K562 (cell line): ENCODE data around the gene NCAPG2. TPM values are rescaled to one million over a fixed set of nuclear protein-coding genes. Genes with fewer than 3 reads are reported as not detected.

ENCODE experiments used
- ATAC-seq: fragments of 200-7000 bp; cut with Tn5 transposase; 3 replicates; pipeline ENCODE4 v1.9.1; 2020; ENCODE audit warnings: moderate library complexity
- BruUV-seq: library from RNA; stranded (reverse); fragments of 400-500 nt; replicated peaks from 2 replicates; lab custom pipeline; 2021; lab: Mats Ljungman, UMichigan
- CTCF ChIA-PET: fragments of 300-600 bp; formaldehyde crosslinking; extraction: SDS; loops from one replicate; lab custom pipeline; 2021; ENCODE audit warnings: low intra/inter-chr PET ratio; lab: Yijun Ruan, JAX
- POLR2A ChIA-PET: fragments of 300-600, 350-650 bp; sonication (Branson Sonifier 250); formaldehyde crosslinking; extraction: SDS; loops from one replicate; lab custom pipeline; 2021; ENCODE audit warnings: antibody characterized with exemption, inconsistent platforms; lab: Yijun Ruan, JAX
- DNase-seq, 4 experiments: peaks; one replicate each; pipeline versions ENCODE4 v3.0.0 to v3.0.0-alpha.2; 2011 to 2018; ENCODE audit warnings: low spot score in 3 of 4, mixed read lengths in 3 of 4; ENCODE audit errors: extremely low read depth in 1 of 4
- FAIRE-seq: peaks from 2 replicates; lab custom pipeline; 2011; peaks lifted over from hg19 to GRCh38; lab: Jason Lieb, UNC
- H2AFZ ChIP-seq: 2 replicates; pipeline ENCODE4 v1.6.0; 2011; ENCODE audit warnings: low read depth, low read length, control low read depth, inconsistent platforms
- H3K27ac ChIP-seq: fragments of 200-600 bp; 3 replicates; pipeline ENCODE4 v1.8.0; 2011; ENCODE audit warnings: low read depth, mild to moderate bottlenecking, control low read depth, inconsistent platforms, low read length, moderate library complexity, mixed read lengths; ENCODE audit errors: extremely low read depth
- H3K27me3 ChIP-seq, 2 experiments: fragments of 300-600 bp in 1 of 2; 2 replicates in 1 of 2; 3 replicates in 1 of 2; pipeline versions ENCODE4 v1.6.0 to v1.8.0; 2011; ENCODE audit warnings: inconsistent platforms in 2 of 2, low read length in 2 of 2, mild to moderate bottlenecking in 1 of 2, mixed read lengths in 1 of 2, moderate library complexity in 1 of 2; ENCODE audit not compliant: control insufficient read depth in 2 of 2, insufficient read depth in 2 of 2
- H3K36me3 ChIP-seq: fragments of 300-600 bp; 3 replicates; pipeline ENCODE4 v1.8.0; 2011; ENCODE audit warnings: mild to moderate bottlenecking, low read length, inconsistent platforms; ENCODE audit not compliant: control insufficient read depth, insufficient read depth
- H3K4me1 ChIP-seq, 2 experiments: fragments of 200-600 bp in 1 of 2; replicated peaks in 1 of 2; 2 replicates in 1 of 2; 3 replicates in 1 of 2; pipeline versions ENCODE4 v1.5.1 to v1.8.0; 2011; ENCODE audit warnings: inconsistent platforms in 2 of 2, low read length in 2 of 2, mild to moderate bottlenecking in 1 of 2, mixed read lengths in 1 of 2, moderate library complexity in 1 of 2; ENCODE audit not compliant: control insufficient read depth in 2 of 2, insufficient read depth in 2 of 2
- H3K4me2 ChIP-seq: 2 replicates; pipeline ENCODE4 v1.6.1; 2011; ENCODE audit warnings: low read length, control low read depth, inconsistent platforms, mixed read lengths; ENCODE audit not compliant: insufficient read depth
- H3K4me3 ChIP-seq: fragments of 200-600 bp; sonication (generic), shearing (Covaris generic); 2 replicates; pipeline ENCODE4 v1.5.1; 2016; ENCODE audit warnings: control low read depth, inconsistent platforms
- H3K79me2 ChIP-seq: fragments of 200-600 bp; 3 replicates; pipeline ENCODE4 v1.8.0; 2011; ENCODE audit warnings: low read length, inconsistent platforms; ENCODE audit not compliant: control insufficient read depth, insufficient read depth
- H3K9ac ChIP-seq, 2 experiments: 2 replicates each; pipeline versions ENCODE4 v1.6.0 to v1.6.1; 2011; ENCODE audit warnings: low read depth in 2 of 2, low read length in 2 of 2, control low read depth in 1 of 2, inconsistent platforms in 1 of 2, mild to moderate bottlenecking in 1 of 2, mixed read lengths in 1 of 2; ENCODE audit not compliant: insufficient read depth in 1 of 2
- H3K9me1 ChIP-seq: one replicate; pipeline ENCODE4 v1.6.0; 2011; ENCODE audit warnings: inconsistent platforms, mild to moderate bottlenecking, low read length, moderate library complexity; ENCODE audit not compliant: control insufficient read depth, insufficient read depth
- H3K9me3 ChIP-seq: replicated peaks from 2 replicates; pipeline ENCODE4 v1.5.1; 2011; ENCODE audit warnings: low read depth, low read length, inconsistent platforms; ENCODE audit not compliant: control insufficient read depth, insufficient read depth
- H4K20me1 ChIP-seq: replicated peaks from 2 replicates; pipeline ENCODE4 v1.6.1; 2011; ENCODE audit warnings: low read length, inconsistent platforms, mixed read lengths; ENCODE audit not compliant: control insufficient read depth, insufficient read depth
- BACH1 ChIP-seq: fragments of 200-800 bp; sonication (Bioruptor generic); IDR thresholded peaks from 2 replicates; pipeline ENCODE4 v1.6.1; 2016; ENCODE audit warnings: missing genetic modification characterization, missing compliant biosample characterization
- CCNT2 ChIP-seq: IDR thresholded peaks from 2 replicates; pipeline ENCODE4 v1.6.1; 2011; ENCODE audit warnings: borderline replicate concordance, low read depth, mild to moderate bottlenecking, moderate library complexity, mixed read lengths, low read length; ENCODE audit not compliant: insufficient read length; ENCODE audit errors: extremely low read depth
- ESRRB ChIP-seq: fragments of 250-450 bp; sonication (Bioruptor Pico); IDR thresholded peaks from 2 replicates; pipeline ENCODE4 v1.5.0; 2020; ENCODE audit warnings: mild to moderate bottlenecking, moderate library complexity, borderline replicate concordance
- ETV6 ChIP-seq, 3 experiments: fragments of 150-350 bp in 1 of 3; sonication (generic) in 1 of 3; formaldehyde crosslinking in 1 of 3; IDR thresholded peaks; 2 replicates each; pipeline versions ENCODE4 v1.6.1 to v1.8.0; 2014 to 2022; ENCODE audit warnings: borderline replicate concordance in 2 of 3, low read depth in 2 of 3, antibody characterized with exemption in 1 of 3, low read length in 1 of 3, mild to moderate bottlenecking in 1 of 3, missing genetic modification reagents in 1 of 3
- GABPB2 ChIP-seq: fragments of 250-450 bp; sonication (Bioruptor Pico); conservative IDR thresholded peaks from 2 replicates; pipeline ENCODE4 v1.5.1; 2021; ENCODE audit warnings: mild to moderate bottlenecking
- IRF1 ChIP-seq: sonication (generic); formaldehyde crosslinking; IDR thresholded peaks from 2 replicates; pipeline ENCODE4 v1.8.0; 2022; ENCODE audit warnings: missing genetic modification reagents, mild to moderate bottlenecking, borderline replicate concordance
- NFATC3 ChIP-seq: fragments of 450-650 bp; IDR thresholded peaks from 2 replicates; pipeline ENCODE4 v1.6.1; 2017; ENCODE audit warnings: mild to moderate bottlenecking
- RBM22 ChIP-seq: fragments of 200-400 bp; formaldehyde crosslinking; IDR thresholded peaks from 2 replicates; pipeline ENCODE4 v1.6.1; 2018; ENCODE audit warnings: low read length, low read depth; ENCODE audit not compliant: poor library complexity, severe bottlenecking
- TCFL5 ChIP-seq: fragments of 250-450 bp; sonication (Bioruptor Pico); conservative IDR thresholded peaks from 2 replicates; pipeline ENCODE4 v1.6.1; 2021; ENCODE audit warnings: mild to moderate bottlenecking, moderate library complexity, matching md5 sums
- XRCC5 ChIP-seq: fragments of 200-400 bp; formaldehyde crosslinking; IDR thresholded peaks from 2 replicates; pipeline ENCODE4 v1.6.1; 2017; ENCODE audit warnings: low read depth, mild to moderate bottlenecking, low read length
- ZC3H4 ChIP-seq: sonication (generic); formaldehyde crosslinking; IDR thresholded peaks from 2 replicates; pipeline ENCODE4 v1.9.0; 2021; ENCODE audit warnings: missing genetic modification reagents, borderline replicate concordance
- ZNF134 ChIP-seq: fragments of 250-450 bp; sonication (Bioruptor Pico); conservative IDR thresholded peaks from 2 replicates; pipeline ENCODE4 v1.4.0; 2020
- ZNF175 ChIP-seq: fragments of 200-800 bp; sonication (Bioruptor generic); IDR thresholded peaks from 2 replicates; pipeline ENCODE4 v1.6.1; 2016; ENCODE audit warnings: low read depth, mild to moderate bottlenecking, missing genetic modification characterization, missing compliant biosample characterization
- ZNF263 ChIP-seq: sonication (generic); formaldehyde crosslinking; IDR thresholded peaks from 2 replicates; pipeline ENCODE4 v1.8.0; 2022; ENCODE audit warnings: mild to moderate bottlenecking, missing genetic modification reagents, borderline replicate concordance
- ZNF324 ChIP-seq: fragments of 250-450 bp; sonication (Bioruptor Pico); IDR thresholded peaks from 2 replicates; pipeline ENCODE4 v1.4.0; 2020; ENCODE audit warnings: mild to moderate bottlenecking
- ZNF778 ChIP-seq: fragments of 450-650 bp; formaldehyde crosslinking; IDR thresholded peaks from 2 replicates; pipeline ENCODE4 v1.4.0; 2020; ENCODE audit warnings: mild to moderate bottlenecking, moderate library complexity
- ZSCAN29 ChIP-seq: fragments of 450-650 bp; IDR thresholded peaks from 2 replicates; pipeline ENCODE4 v1.6.1; 2017
- WGBS: fragments of 100-300 bp; shearing (Covaris generic); methylation state at CpG from one replicate; pipeline ENCODE4 v1.1.6; 2016; ENCODE audit warnings: low coverage, mixed read lengths; ENCODE audit not compliant: insufficient coverage; ENCODE audit errors: missing lambda C conversion rate; 5-methylcytosine and 5-hydroxymethylcytosine counted together
- in situ Hi-C: fragments of 300-500 bp; cut with MboI; formaldehyde crosslinking; loops from 4 replicates; pipeline ENCODE4 v1.15.0; 2018; ENCODE audit warnings: inconsistent platforms, mixed read lengths
- intact Hi-C: fragments of 100-400 bp; cut with micrococcal nuclease; formaldehyde crosslinking; loops from 2 replicates; pipeline ENCODE4 v1.14.2; 2022
- polyA plus RNA-seq, 8 experiments: library from polyadenylated mRNA; depleted of rRNA in 4 of 8; stranded (reverse) in 5 of 8; unstranded in 3 of 8; fragments of >200 nt; fragmentation: Nextera tagmentation in 2 of 8; fragmentation: Illumina TruSeq in 1 of 8; extraction: Ambion mirVana in 2 of 8; extraction: Trizol in 1 of 8; gene quantifications; 2 replicates each; pipeline versions ENCODE4 v1.2.1 to v1.2.3, GENCODE V29; 2011 to 2014; ENCODE audit warnings: inconsistent platforms in 1 of 8, missing spikeins in 1 of 8
- total RNA-seq, 7 experiments: library from RNA; depleted of rRNA in 6 of 7; stranded (reverse); fragments of >200 nt in 6 of 7; fragmentation: Illumina TruSeq in 2 of 7; extraction: Trizol in 2 of 7; gene quantifications; 2 replicates each; pipeline versions ENCODE4 v1.2.1 to v1.2.3, GENCODE V29; 2011 to 2021; ENCODE audit warnings: low replicate concordance in 1 of 7

The NCAPG2 gene
- total and polyA plus RNA-seq, 9 of the 15 experiments (the other 6 are each of a cell fraction or from before 2014, with no cell fraction given) = 21.5 to 127 (median 86.1) TPM

DNA sequence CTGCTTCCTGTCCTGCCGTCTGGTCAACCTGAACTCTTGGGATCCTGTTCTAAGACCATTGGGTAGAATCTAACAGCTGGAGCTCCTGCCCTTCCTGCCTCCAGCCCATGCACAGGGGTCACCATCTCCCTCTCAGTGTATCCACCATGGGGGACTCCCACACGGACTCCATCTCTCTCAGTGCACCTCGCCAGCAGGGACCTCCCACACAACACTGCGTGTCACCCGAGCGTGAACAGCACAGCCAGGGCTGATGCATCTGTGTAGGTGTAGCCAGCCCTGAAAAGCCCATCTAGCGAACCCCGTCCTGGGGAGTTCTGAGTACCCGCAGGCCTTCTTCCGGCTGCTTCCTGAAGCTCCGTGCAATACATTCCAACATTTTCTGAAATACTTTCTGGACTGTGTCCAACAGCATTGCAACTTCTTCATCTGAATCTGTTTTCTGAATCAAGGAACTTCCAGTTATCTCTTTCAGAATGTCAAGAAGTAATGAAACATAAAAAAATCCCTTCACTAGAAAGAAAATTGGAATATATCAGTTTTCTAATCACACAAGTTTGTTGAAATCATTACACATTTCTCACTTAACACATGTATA is 52.5 kb downstream of the NCAPG2 start:
- Histone ChIP-seq H3K9me3 (peaks cover 3% of the 10 kb centered on the region; the same call in 1 of the 2 replicates), H3K9me1 (no peaks in the 10 kb centered on the region), H3K9ac (no peak overlapping the region), H3K27me3 (no peaks in the 10 kb centered on the region), H3K4me3 (no peak overlapping the region), H4K20me1 (no peaks in the 10 kb centered on the region; the same call in 1 of the 2 replicates), H3K4me1 (peaks cover 0 to 3% of the 10 kb centered on the region in 2 experiments; a peak in 1 of 5 replicates), H3K27ac (no peak overlapping the region), H2AFZ (no peak overlapping the region), H3K79me2 (peaks cover 9% of the 10 kb centered on the region; the same call in 2 of the 3 replicates), H3K4me2 (no peak overlapping the region), H3K36me3 (peaks cover 95% of the 10 kb centered on the region)
- DNase-seq (no peak), ATAC-seq (no peak), FAIRE-seq (no peak)
- POLR2A ChIA-PET = interaction anchor here (0.9 kb wide), 1 partner anchor 14 kb away, joined by 3 read pairs; no protein-coding TSS in a partner anchor
- intact Hi-C loops = no loop called here
- in situ Hi-C loops = no loop called here
- CTCF ChIA-PET = no interaction called here
- TSS peak; percentile 15 for BruUV-seq
- no peak for TF ChIP-seq ESRRB (CRISPR knock-in tag)
- TF ChIP-seq ZNF263 (CRISPR knock-in tag) = no peak
- TF ChIP-seq ZNF175 (CRISPR knock-in tag) = no peak
- no peak for TF ChIP-seq GABPB2 (CRISPR knock-in tag)
- TF ChIP-seq NFATC3 = no peak
- TF ChIP-seq ZSCAN29 = no peak
- TF ChIP-seq RBM22 = no peak
- TF ChIP-seq BACH1 (tag) = no peak
- no peak for TF ChIP-seq ZNF134
- TF ChIP-seq IRF1 (CRISPR knock-in tag) = no peak
- TF ChIP-seq XRCC5 = no peak
- no peak for TF ChIP-seq ZNF324
- TF ChIP-seq ZC3H4 (CRISPR knock-in tag) = no peak
- no peak for TF ChIP-seq ZNF778 (CRISPR knock-in tag)
- no peak for TF ChIP-seq ETV6 (IDR thresholded peaks at IDR 0.05; ENCODE audit: borderline replicate concordance in 1 of 2, low read depth in 2 of 2, low read length in 1 of 2)
- no peak for TF ChIP-seq ETV6 (CRISPR knock-in tag; IDR thresholded peaks at IDR 0.05; ENCODE audit: borderline replicate concordance)
- no peak for TF ChIP-seq CCNT2
- TF ChIP-seq TCFL5 (CRISPR knock-in tag) = no peak
- 97% methylated on average over 11 of the region's 11 CpGs for WGBS
